HCT116 (cell line): ENCODE measurements around the gene LCN1. TPM values are rescaled to one million over a fixed set of nuclear protein-coding genes. Genes with fewer than 3 reads are reported as not detected.

Experiments used
- ATAC-seq: fragments of 200-7000 bp; cut with Tn5 transposase; 2 replicates; pipeline ENCODE4 v1.9.1; 2020; ENCODE audit warnings: mild to moderate bottlenecking, moderate library complexity
- BruUV-seq: library from RNA; stranded (reverse); fragments of 400-500 nt; replicated peaks from 2 replicates; lab custom pipeline; 2021; lab: Mats Ljungman, UMichigan
- CTCF ChIA-PET: fragments of 300-600 bp; sonication (Branson Sonifier 250); formaldehyde crosslinking; loops from one replicate; lab custom pipeline; 2021; ENCODE audit warnings: antibody characterized with exemption; lab: Charles Lee
- POLR2A ChIA-PET: fragments of 300-600, 350-600 bp; sonication (Branson Sonifier 250); formaldehyde crosslinking; loops from one replicate; lab custom pipeline; 2021; ENCODE audit warnings: antibody characterized with exemption; lab: Charles Lee
- RAD21 ChIA-PET, 2 experiments: fragments of 300-600 bp; sonication (Branson Sonifier 250); formaldehyde crosslinking; loops; one replicate each; lab custom pipeline; 2023; ENCODE audit warnings: low total read pairs in 2 of 2; ENCODE audit not compliant: uncharacterized antibody in 2 of 2, unreplicated experiment in 2 of 2, low non-redundant PET in 1 of 2; lab: Charles Lee
- DNase-seq: peaks from one replicate; pipeline ENCODE4 v3.0.0-alpha.2; 2010; ENCODE audit warnings: low read depth, low spot score
- H2AFZ ChIP-seq: fragments of 200-600 bp; shearing (Covaris generic), sonication (generic); 2 replicates; pipeline ENCODE4 v1.6.1; 2017; ENCODE audit warnings: low read depth, mixed run types, mixed read lengths, antibody characterized with exemption, low read length; ENCODE audit not compliant: poor library complexity, severe bottlenecking
- H3K27ac ChIP-seq: 2 replicates; pipeline ENCODE4 v1.5.1; 2012; ENCODE audit warnings: low read depth, low read length
- H3K27me3 ChIP-seq: fragments of 200-600 bp; sonication (generic); 2 replicates; pipeline ENCODE4 v1.6.1; 2016; ENCODE audit warnings: mixed run types, low read length, mixed read lengths; ENCODE audit not compliant: insufficient read depth
- H3K36me3 ChIP-seq, 2 experiments: fragments of 200-500 bp in 1 of 2; fragments of 200-600 bp in 1 of 2; sonication (Bioruptor generic) in 1 of 2; sonication (generic) in 1 of 2; 2 replicates each; pipeline versions ENCODE4 v1.5.1 to v1.6.1; 2014 to 2016; ENCODE audit warnings: low read length in 2 of 2, inconsistent platforms in 1 of 2, mixed read lengths in 1 of 2, mixed run types in 1 of 2; ENCODE audit not compliant: insufficient read depth in 2 of 2, control insufficient read depth in 1 of 2
- H3K4me1 ChIP-seq, 2 experiments: fragments of 200-600 bp in 1 of 2; sonication (generic) in 1 of 2; 2 replicates each; pipeline versions ENCODE4 v1.5.1 to v1.6.1; 2012 to 2017; ENCODE audit warnings: low read length in 2 of 2, inconsistent platforms in 1 of 2, mild to moderate bottlenecking in 1 of 2, mixed read lengths in 1 of 2, mixed run types in 1 of 2, moderate library complexity in 1 of 2; ENCODE audit not compliant: insufficient read depth in 2 of 2, control insufficient read depth in 1 of 2
- H3K4me2 ChIP-seq: fragments of 200-600 bp; sonication (generic); 2 replicates; pipeline ENCODE4 v1.6.1; 2017; ENCODE audit warnings: mixed run types, low read length, mixed read lengths
- H3K4me3 ChIP-seq, 2 experiments: fragments of 200-600 bp in 1 of 2; sonication (generic) in 1 of 2; replicated peaks in 1 of 2; 2 replicates each; pipeline ENCODE4 v1.5.1; 2011 to 2016; ENCODE audit warnings: low read length in 2 of 2, control low read depth in 1 of 2, low read depth in 1 of 2, mild to moderate bottlenecking in 1 of 2, mixed read lengths in 1 of 2, mixed run types in 1 of 2
- H3K79me2 ChIP-seq: fragments of 200-600 bp; sonication (generic); 2 replicates; pipeline ENCODE4 v1.6.1; 2017; ENCODE audit warnings: mild to moderate bottlenecking, mixed run types, low read length, moderate library complexity, mixed read lengths; ENCODE audit not compliant: insufficient read depth
- H3K9ac ChIP-seq: fragments of 200-600 bp; sonication (generic); 2 replicates; pipeline ENCODE4 v1.6.1; 2016; ENCODE audit warnings: low read length, mixed read lengths
- H3K9me2 ChIP-seq: fragments of 200-600 bp; sonication (generic), shearing (Covaris generic); 2 replicates; pipeline ENCODE4 v1.6.1; 2017; ENCODE audit warnings: mixed run types, mild to moderate bottlenecking, moderate library complexity; ENCODE audit not compliant: insufficient read depth
- H3K9me3 ChIP-seq, 2 experiments: fragments of 200-500 bp in 1 of 2; fragments of 200-600 bp in 1 of 2; sonication (Bioruptor generic) in 1 of 2; sonication (generic) in 1 of 2; 2 replicates each; pipeline ENCODE4 v1.6.1; 2014 to 2017; ENCODE audit warnings: low read length in 2 of 2, mixed read lengths in 2 of 2, inconsistent platforms in 1 of 2, low read depth in 1 of 2, mild to moderate bottlenecking in 1 of 2, mixed run types in 1 of 2, moderate library complexity in 1 of 2; ENCODE audit not compliant: control insufficient read depth in 1 of 2, insufficient read depth in 1 of 2
- H4K20me1 ChIP-seq: fragments of 200-600 bp; sonication (generic), shearing (Covaris generic); 2 replicates; pipeline ENCODE4 v1.6.1; 2017; ENCODE audit warnings: mixed run types, mild to moderate bottlenecking, moderate library complexity; ENCODE audit not compliant: insufficient read depth
- CEBPB ChIP-seq: IDR thresholded peaks from 2 replicates; pipeline ENCODE4 v1.6.1; 2012; ENCODE audit warnings: low read depth
- EGR1 ChIP-seq: IDR thresholded peaks from 2 replicates; pipeline ENCODE4 v1.6.1; 2012; ENCODE audit warnings: low read depth
- EZH2 ChIP-seq: fragments of 200-600 bp; sonication (generic); IDR thresholded peaks from 2 replicates; pipeline ENCODE4 v1.6.1; 2017; ENCODE audit warnings: antibody characterized with exemption, mixed run types
- EZH2phosphoT487 ChIP-seq: fragments of 200-600 bp; IDR thresholded peaks from 2 replicates; pipeline ENCODE4 v1.6.1; 2018; ENCODE audit warnings: antibody characterized with exemption, borderline replicate concordance
- JUND ChIP-seq: IDR thresholded peaks from 2 replicates; pipeline ENCODE4 v1.6.1; 2012
- POLR2A ChIP-seq: IDR thresholded peaks from 2 replicates; pipeline ENCODE4 v1.7.0; 2011; ENCODE audit warnings: borderline replicate concordance; ENCODE audit not compliant: insufficient read depth, insufficient read length; ENCODE audit errors: extremely low read depth
- POLR2AphosphoS5 ChIP-seq: IDR thresholded peaks from 2 replicates; pipeline ENCODE4 v1.6.1; 2011; ENCODE audit warnings: mild to moderate bottlenecking, low read depth, low read length, moderate library complexity
- RAD21 ChIP-seq: IDR thresholded peaks from 2 replicates; pipeline ENCODE4 v1.6.1; 2012; ENCODE audit warnings: low read depth, mild to moderate bottlenecking
- SIN3A ChIP-seq: IDR thresholded peaks from 2 replicates; pipeline ENCODE4 v1.6.1; 2012; ENCODE audit warnings: low read depth
- SP1 ChIP-seq: IDR thresholded peaks from 2 replicates; pipeline ENCODE4 v1.6.1; 2012; ENCODE audit warnings: low read depth
- TCF7L2 ChIP-seq: IDR thresholded peaks from 2 replicates; pipeline ENCODE4 v1.7.0; 2011; ENCODE audit warnings: borderline replicate concordance, inconsistent platforms; ENCODE audit not compliant: insufficient read depth, insufficient read length; ENCODE audit errors: extremely low read depth
- ZNF274 ChIP-seq: fragments of 200-500 bp; sonication (Bioruptor generic); IDR thresholded peaks from 2 replicates; pipeline ENCODE4 v1.6.1; 2014; ENCODE audit warnings: mild to moderate bottlenecking, low read depth, low read length, inconsistent platforms
- intact Hi-C: fragments of 100-400 bp; cut with micrococcal nuclease; formaldehyde crosslinking; loops from 2 replicates; pipeline ENCODE4 v1.10.0; 2022
- total RNA-seq: library from RNA; stranded (reverse); gene quantifications from one replicate; pipeline ENCODE4 v1.2.1, GENCODE V29; 2021; ENCODE audit not compliant: unreplicated experiment
- TF ChIP-seq, protein P1 (sequence below): IDR thresholded peaks from 2 replicates; pipeline ENCODE4 v1.6.1; 2011; ENCODE audit warnings: mild to moderate bottlenecking, low read length, moderate library complexity; ENCODE audit not compliant: insufficient replicate concordance; ENCODE audit errors: extremely low read depth
- TF ChIP-seq, protein P2 (sequence below): IDR thresholded peaks from 2 replicates; pipeline ENCODE4 v1.6.1; 2012; ENCODE audit warnings: low read depth

Gene LCN1
- total RNA-seq, 1 experiment from 2014 or later, result not detected

DNA sequence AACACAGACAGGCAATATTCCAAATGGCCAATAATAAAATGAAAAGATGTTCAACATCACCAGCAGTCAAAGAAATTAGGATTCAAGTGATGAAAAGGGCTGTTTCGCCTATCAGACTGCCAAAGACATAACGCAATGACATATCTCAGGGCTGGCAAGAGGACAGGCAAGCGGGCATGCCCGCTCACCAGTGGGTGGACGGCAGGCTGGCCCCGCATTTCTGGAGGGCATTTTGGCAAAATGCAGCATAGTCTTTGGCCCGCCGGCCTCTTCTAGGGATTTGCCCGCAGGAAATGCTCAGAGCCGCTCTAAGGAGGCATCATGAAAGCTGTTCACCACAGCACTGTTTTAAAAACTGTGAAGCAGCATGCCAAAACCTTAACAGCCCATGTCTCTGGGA, 43.0 kb upstream of the LCN1 start:
- intact Hi-C loops, result no loop called here
- Histone ChIP-seq H3K9me3 (no peaks in the 10 kb centered on the region), H2AFZ (no peak overlapping the region), H3K4me3 (no peak overlapping the region), H3K36me3 (peaks cover 0 to under 1% of the 10 kb centered on the region in 2 experiments; a peak in 2 of 4 replicates), H3K9me2 (no peaks in the 10 kb centered on the region), H3K4me1 (peaks cover 14 to 25% of the 10 kb centered on the region in 2 experiments; a peak in 3 of 4 replicates), H3K27ac (peak overlapping the region; percentile 82), H3K4me2 (peak overlapping the region; percentile 82), H3K9ac (0 out of 2 replicates have a peak overlapping the region, but pooled peaks have one; percentile 58), H4K20me1 (no peaks in the 10 kb centered on the region), H3K79me2 (peaks cover 30% of the 10 kb centered on the region), H3K27me3 (no peaks in the 10 kb centered on the region)
- RAD21 ChIA-PET, result no interaction called here
- DNase-seq, result no peak
- no peak for ATAC-seq
- TF ChIP-seq RAD21, result no peak
- TF ChIP-seq SIN3A, result no peak
- TF ChIP-seq POLR2A, result no peak
- TF ChIP-seq TCF7L2, result no peak
- TF ChIP-seq ZNF274, result no peak
- BruUV-seq, result TSS peak; percentile 69
- POLR2A ChIA-PET, result no interaction called here
- CTCF ChIA-PET, result interaction anchor here (1.5 kb wide), 1 partner anchor 15 kb away, joined by 4 read pairs; no protein-coding TSS in a partner anchor

DNA sequence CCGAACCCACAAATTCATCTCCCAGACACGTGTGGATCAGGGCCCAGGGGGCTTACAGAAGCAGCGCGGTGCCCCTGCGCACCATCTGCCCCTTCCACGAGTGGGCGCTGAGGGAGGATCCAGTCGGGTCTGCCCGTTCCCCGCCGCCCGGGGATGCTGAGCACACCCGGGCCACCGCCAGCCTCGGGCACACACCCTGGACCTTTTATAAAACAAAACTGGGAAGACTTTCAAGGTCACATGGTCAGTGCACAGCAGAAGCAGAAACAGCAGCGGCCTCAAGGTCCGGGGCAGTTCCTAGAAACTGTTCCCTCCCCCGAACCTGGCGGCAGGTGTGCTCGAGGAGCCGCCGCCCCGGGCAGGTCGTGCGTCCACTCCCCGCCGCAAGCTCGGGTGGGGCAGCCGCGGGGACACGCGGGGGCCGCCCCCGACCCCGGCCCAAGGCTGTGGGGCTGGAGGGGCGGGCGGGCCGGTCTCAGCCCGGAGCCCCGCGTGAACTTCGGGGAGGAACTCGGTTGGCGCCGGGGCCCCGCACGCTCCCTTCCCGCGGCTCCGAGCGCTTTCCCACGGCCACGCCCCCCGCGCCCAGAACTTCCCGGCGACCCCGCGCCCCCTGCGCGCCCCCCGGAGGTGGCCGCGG, 42.3 kb upstream of the LCN1 start:
- H3K4me3 ChIP-seq, result peak overlapping the region; percentile 44 to 63
- intact Hi-C loops, result no loop called here
- no peaks in the 10 kb centered on the region for H3K27me3 ChIP-seq
- H4K20me1 ChIP-seq, result no peaks in the 10 kb centered on the region
- no TSS peak for BruUV-seq
- ATAC-seq (peak; percentile 50), DNase-seq (no peak)
- H3K9me2 ChIP-seq, result no peaks in the 10 kb centered on the region
- H3K36me3 ChIP-seq, result peaks cover 4 to 8% of the 10 kb centered on the region in 2 experiments; a peak in 3 of 4 replicates
- RAD21 ChIA-PET, result no interaction called here
- CTCF ChIA-PET, result interaction anchor here (1.7 kb wide), 1 partner anchor 21 kb away, joined by 4 read pairs; a partner anchor contains a TSS
- no peaks in the 10 kb centered on the region for H3K9me3 ChIP-seq
- H3K79me2 ChIP-seq, result peaks cover 30% of the 10 kb centered on the region
- H3K9ac ChIP-seq, result peak overlapping the region; percentile 58
- peak overlapping the region; percentile 82 for H3K27ac ChIP-seq
- peaks cover 14 to 25% of the 10 kb centered on the region in 2 experiments; a peak in 3 of 4 replicates for H3K4me1 ChIP-seq
- H2AFZ ChIP-seq, result no peak overlapping the region
- POLR2A ChIA-PET, result no interaction called here
- H3K4me2 ChIP-seq, result peak overlapping the region; percentile 82
- TF ChIP-seq POLR2AphosphoS5 (peak; percentile 45), SP1 (no peak), JUND (no peak), CEBPB (no peak), ZNF274 (no peak), EZH2 (no peak), EGR1 (no peak), TCF7L2 (no peak), EZH2phosphoT487 (no peak), SIN3A (no peak)
- TF ChIP-seq, protein P1, sequence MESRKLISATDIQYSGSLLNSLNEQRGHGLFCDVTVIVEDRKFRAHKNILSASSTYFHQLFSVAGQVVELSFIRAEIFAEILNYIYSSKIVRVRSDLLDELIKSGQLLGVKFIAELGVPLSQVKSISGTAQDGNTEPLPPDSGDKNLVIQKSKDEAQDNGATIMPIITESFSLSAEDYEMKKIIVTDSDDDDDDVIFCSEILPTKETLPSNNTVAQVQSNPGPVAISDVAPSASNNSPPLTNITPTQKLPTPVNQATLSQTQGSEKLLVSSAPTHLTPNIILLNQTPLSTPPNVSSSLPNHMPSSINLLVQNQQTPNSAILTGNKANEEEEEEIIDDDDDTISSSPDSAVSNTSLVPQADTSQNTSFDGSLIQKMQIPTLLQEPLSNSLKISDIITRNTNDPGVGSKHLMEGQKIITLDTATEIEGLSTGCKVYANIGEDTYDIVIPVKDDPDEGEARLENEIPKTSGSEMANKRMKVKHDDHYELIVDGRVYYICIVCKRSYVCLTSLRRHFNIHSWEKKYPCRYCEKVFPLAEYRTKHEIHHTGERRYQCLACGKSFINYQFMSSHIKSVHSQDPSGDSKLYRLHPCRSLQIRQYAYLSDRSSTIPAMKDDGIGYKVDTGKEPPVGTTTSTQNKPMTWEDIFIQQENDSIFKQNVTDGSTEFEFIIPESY, result no peak
- TF ChIP-seq, protein P2, sequence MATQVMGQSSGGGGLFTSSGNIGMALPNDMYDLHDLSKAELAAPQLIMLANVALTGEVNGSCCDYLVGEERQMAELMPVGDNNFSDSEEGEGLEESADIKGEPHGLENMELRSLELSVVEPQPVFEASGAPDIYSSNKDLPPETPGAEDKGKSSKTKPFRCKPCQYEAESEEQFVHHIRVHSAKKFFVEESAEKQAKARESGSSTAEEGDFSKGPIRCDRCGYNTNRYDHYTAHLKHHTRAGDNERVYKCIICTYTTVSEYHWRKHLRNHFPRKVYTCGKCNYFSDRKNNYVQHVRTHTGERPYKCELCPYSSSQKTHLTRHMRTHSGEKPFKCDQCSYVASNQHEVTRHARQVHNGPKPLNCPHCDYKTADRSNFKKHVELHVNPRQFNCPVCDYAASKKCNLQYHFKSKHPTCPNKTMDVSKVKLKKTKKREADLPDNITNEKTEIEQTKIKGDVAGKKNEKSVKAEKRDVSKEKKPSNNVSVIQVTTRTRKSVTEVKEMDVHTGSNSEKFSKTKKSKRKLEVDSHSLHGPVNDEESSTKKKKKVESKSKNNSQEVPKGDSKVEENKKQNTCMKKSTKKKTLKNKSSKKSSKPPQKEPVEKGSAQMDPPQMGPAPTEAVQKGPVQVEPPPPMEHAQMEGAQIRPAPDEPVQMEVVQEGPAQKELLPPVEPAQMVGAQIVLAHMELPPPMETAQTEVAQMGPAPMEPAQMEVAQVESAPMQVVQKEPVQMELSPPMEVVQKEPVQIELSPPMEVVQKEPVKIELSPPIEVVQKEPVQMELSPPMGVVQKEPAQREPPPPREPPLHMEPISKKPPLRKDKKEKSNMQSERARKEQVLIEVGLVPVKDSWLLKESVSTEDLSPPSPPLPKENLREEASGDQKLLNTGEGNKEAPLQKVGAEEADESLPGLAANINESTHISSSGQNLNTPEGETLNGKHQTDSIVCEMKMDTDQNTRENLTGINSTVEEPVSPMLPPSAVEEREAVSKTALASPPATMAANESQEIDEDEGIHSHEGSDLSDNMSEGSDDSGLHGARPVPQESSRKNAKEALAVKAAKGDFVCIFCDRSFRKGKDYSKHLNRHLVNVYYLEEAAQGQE, result no peak
